Ovary (tissue), 3 donors: Measurements from ENCODE around the gene ZNF121.
"Not testable (repeated sequence)": the region's sequence is repeated elsewhere in the genome, so short reads cannot be mapped to it uniquely, and the experiment has no call there.

Source experiments
- POLR2A ChIP-seq: fragments of 450-650 bp; IDR thresholded peaks from one replicate; pipeline ENCODE4 v1.6.1; 2017; ENCODE audit warnings: antibody characterized with exemption, mild to moderate bottlenecking, moderate library complexity
- TF ChIP-seq, protein P1 (sequence below), 3 donors: fragments of 450-650 bp in 2 of 3; fragments of 200-600 bp in 1 of 3; IDR thresholded peaks; one replicate each; pipeline versions ENCODE4 v1.5.1 to v1.8.0; 2016 to 2022; ENCODE audit warnings: antibody characterized with exemption in 3 of 3, mild to moderate bottlenecking in 1 of 3
- donor health status: DM: no; HTN: no; CAD: no.

DNA sequence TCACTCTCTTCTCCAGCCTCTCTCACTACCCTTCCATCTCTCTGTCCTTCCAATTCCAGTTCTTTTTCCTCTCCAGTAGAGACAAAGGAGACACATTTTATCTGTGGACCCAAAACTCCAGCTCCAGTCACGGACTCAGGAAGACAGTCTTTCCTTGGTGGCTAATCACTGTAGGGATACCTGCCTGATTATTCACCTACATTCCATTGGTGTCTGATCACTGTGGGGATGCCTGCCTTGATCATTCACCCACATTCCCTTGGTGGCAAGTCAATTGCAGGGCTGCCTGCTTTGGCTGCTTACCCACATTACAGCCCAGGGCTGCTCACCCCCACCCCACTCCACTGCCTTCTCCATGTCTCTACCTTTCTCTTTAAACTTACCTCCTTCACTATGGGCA, 44.4 kb downstream of the ZNF121 start:
- TF ChIP-seq, protein P1, sequence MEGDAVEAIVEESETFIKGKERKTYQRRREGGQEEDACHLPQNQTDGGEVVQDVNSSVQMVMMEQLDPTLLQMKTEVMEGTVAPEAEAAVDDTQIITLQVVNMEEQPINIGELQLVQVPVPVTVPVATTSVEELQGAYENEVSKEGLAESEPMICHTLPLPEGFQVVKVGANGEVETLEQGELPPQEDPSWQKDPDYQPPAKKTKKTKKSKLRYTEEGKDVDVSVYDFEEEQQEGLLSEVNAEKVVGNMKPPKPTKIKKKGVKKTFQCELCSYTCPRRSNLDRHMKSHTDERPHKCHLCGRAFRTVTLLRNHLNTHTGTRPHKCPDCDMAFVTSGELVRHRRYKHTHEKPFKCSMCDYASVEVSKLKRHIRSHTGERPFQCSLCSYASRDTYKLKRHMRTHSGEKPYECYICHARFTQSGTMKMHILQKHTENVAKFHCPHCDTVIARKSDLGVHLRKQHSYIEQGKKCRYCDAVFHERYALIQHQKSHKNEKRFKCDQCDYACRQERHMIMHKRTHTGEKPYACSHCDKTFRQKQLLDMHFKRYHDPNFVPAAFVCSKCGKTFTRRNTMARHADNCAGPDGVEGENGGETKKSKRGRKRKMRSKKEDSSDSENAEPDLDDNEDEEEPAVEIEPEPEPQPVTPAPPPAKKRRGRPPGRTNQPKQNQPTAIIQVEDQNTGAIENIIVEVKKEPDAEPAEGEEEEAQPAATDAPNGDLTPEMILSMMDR (IDR thresholded peaks at IDR 0.05) = not testable (repeated sequence)
- not testable (repeated sequence) for TF ChIP-seq POLR2A
